Hepatocyte (in vitro differentiated cells): ENCODE measurements around the gene DCC. TPM values are rescaled to one million over a fixed set of nuclear protein-coding genes. Genes with fewer than 3 reads are reported as not detected.
A peak's percentile ranks its signal among the peaks of the same experiment; 100 is the strongest.

Experiments used
- DNase-seq: peaks from one replicate; pipeline ENCODE4 v3.0.0-alpha.2; 2016; ENCODE audit warnings: low spot score
- H2AFZ ChIP-seq: fragments of 200-600 bp; sonication (generic); 2 replicates; pipeline ENCODE4 v1.6.0; 2016; ENCODE audit warnings: antibody characterized with exemption, mild to moderate bottlenecking
- H3K27ac ChIP-seq: fragments of 200-600 bp; sonication (generic); 2 replicates; pipeline ENCODE4 v1.5.1; 2016; ENCODE audit warnings: mild to moderate bottlenecking
- H3K27me3 ChIP-seq: fragments of 200-600 bp; sonication (generic); 2 replicates; pipeline ENCODE4 v1.6.1; 2016
- H3K36me3 ChIP-seq: fragments of 200-600 bp; sonication (generic); replicated peaks from 2 replicates; pipeline ENCODE4 v1.5.1; 2016; ENCODE audit warnings: low read depth; ENCODE audit not compliant: insufficient read depth
- H3K4me1 ChIP-seq: fragments of 200-600 bp; sonication (generic); 2 replicates; pipeline ENCODE4 v1.5.1; 2016; ENCODE audit warnings: mild to moderate bottlenecking, moderate library complexity; ENCODE audit not compliant: insufficient read depth
- H3K4me2 ChIP-seq: fragments of 200-600 bp; sonication (generic); 2 replicates; pipeline ENCODE4 v1.6.0; 2016
- H3K4me3 ChIP-seq: fragments of 200-600 bp; sonication (generic); 2 replicates; pipeline ENCODE4 v1.5.1; 2016; ENCODE audit warnings: mild to moderate bottlenecking
- H3K79me2 ChIP-seq: fragments of 200-600 bp; sonication (generic); 2 replicates; pipeline ENCODE4 v1.6.0; 2017; ENCODE audit warnings: mild to moderate bottlenecking
- H3K9me2 ChIP-seq: fragments of 200-600 bp; sonication (generic); replicated peaks from 2 replicates; pipeline ENCODE4 v1.6.0; 2017; ENCODE audit warnings: mild to moderate bottlenecking; ENCODE audit not compliant: insufficient read depth
- H3K9me3 ChIP-seq: fragments of 200-600 bp; sonication (generic); 2 replicates; pipeline ENCODE4 v1.5.1; 2016; ENCODE audit warnings: low read depth, mild to moderate bottlenecking
- H4K20me1 ChIP-seq: fragments of 200-600 bp; sonication (generic); 2 replicates; pipeline ENCODE4 v1.6.0; 2016; ENCODE audit warnings: mild to moderate bottlenecking; ENCODE audit not compliant: insufficient read depth, poor library complexity, severe bottlenecking
- CTCF ChIP-seq: fragments of 200-600 bp; sonication (generic); IDR thresholded peaks from 2 replicates; pipeline ENCODE4 v1.5.1; 2016; ENCODE audit warnings: antibody characterized with exemption, mild to moderate bottlenecking; ENCODE audit not compliant: poor library complexity
- EZH2 ChIP-seq: fragments of 200-600 bp; sonication (generic); IDR thresholded peaks from 2 replicates; pipeline ENCODE4 v1.6.1; 2016; ENCODE audit warnings: antibody characterized with exemption, mild to moderate bottlenecking, borderline replicate concordance
- EZH2phosphoT487 ChIP-seq: fragments of 200-600 bp; sonication (generic); IDR thresholded peaks from one replicate; pipeline ENCODE4 v1.6.1; 2018; ENCODE audit warnings: antibody characterized with exemption, mild to moderate bottlenecking, low read depth, moderate library complexity; ENCODE audit not compliant: unreplicated experiment, severe bottlenecking
- WGBS: methylation state at CpG from one replicate; pipeline ENCODE4 v1.1.6; 2016; ENCODE audit warnings: low lambda C conversion rate; ENCODE audit errors: missing lambda C conversion rate; 5-methylcytosine and 5-hydroxymethylcytosine counted together
- polyA plus RNA-seq: library from polyadenylated mRNA; unstranded; fragments of >200 nt; fragmentation: Nextera tagmentation; extraction: Ambion mirVana; gene quantifications from 2 replicates; pipeline ENCODE4 v1.2.1, GENCODE V29; 2016
- total RNA-seq: library from RNA; depleted of rRNA; stranded (reverse); fragments of >200 nt; gene quantifications from 2 replicates; pipeline ENCODE4 v1.2.3, GENCODE V29; 2014

The DCC gene
- total and polyA plus RNA-seq, 2 experiments from 2014 or later, result 1.0 to 3.5 TPM

GRCh38 chr18:52394602-52395001 lies 54.6 kb downstream of the DCC start:
- H3K4me2 ChIP-seq, result no peak overlapping the region
- H2AFZ ChIP-seq, result no peak overlapping the region
- H3K9me2 ChIP-seq, result no peaks in the 10 kb centered on the region
- WGBS, result 46% methylated on average over 2 of the region's 2 CpGs
- H3K4me1 ChIP-seq, result no peaks in the 10 kb centered on the region
- no peaks in the 10 kb centered on the region for H3K79me2 ChIP-seq
- no peaks in the 10 kb centered on the region for H3K27me3 ChIP-seq
- TF ChIP-seq CTCF, result no peak
- TF ChIP-seq EZH2phosphoT487, result no peak
- no peak for TF ChIP-seq EZH2
- peak; percentile 8 for DNase-seq
- H3K27ac ChIP-seq, result no peak overlapping the region
- H3K4me3 ChIP-seq, result no peak overlapping the region
- H3K36me3 ChIP-seq, result no peaks in the 10 kb centered on the region
- H4K20me1 ChIP-seq, result no peaks in the 10 kb centered on the region
- H3K9me3 ChIP-seq, result no peaks in the 10 kb centered on the region

GRCh38 chr18:52395146-52395852 lies 55.3 kb downstream of the DCC start:
- Histone ChIP-seq H3K27ac (no peak overlapping the region), H4K20me1 (no peaks in the 10 kb centered on the region), H3K79me2 (no peaks in the 10 kb centered on the region), H3K4me3 (no peak overlapping the region), H2AFZ (no peak overlapping the region), H3K4me2 (no peak overlapping the region), H3K4me1 (no peaks in the 10 kb centered on the region), H3K9me2 (no peaks in the 10 kb centered on the region), H3K9me3 (no peaks in the 10 kb centered on the region), H3K36me3 (no peaks in the 10 kb centered on the region), H3K27me3 (no peaks in the 10 kb centered on the region)
- 57% methylated on average over 5 of the region's 5 CpGs for whole genome bisulfite sequencing
- no peak for DNase-seq
- TF ChIP-seq EZH2, result no peak
- no peak for TF ChIP-seq CTCF
- TF ChIP-seq EZH2phosphoT487, result no peak

DNA sequence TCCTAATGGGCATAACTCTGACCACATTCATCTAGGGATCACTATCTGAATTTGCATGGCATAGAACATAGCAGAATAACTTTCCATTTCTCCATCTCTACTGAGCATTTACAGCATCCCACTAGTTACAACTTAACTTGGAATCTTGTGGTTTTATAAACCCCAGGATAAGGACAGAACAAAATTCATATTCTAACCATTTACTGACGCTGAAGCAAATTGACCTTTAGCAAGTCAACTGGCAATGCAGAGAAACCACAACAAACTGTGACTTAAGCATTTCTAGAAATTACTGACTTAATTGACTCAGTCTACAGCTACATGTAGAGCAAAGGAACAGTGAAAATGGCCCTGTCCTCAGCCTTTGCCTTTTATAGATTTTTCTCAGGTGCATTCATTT lies 61.2 kb downstream of the DCC start:
- WGBS, result 92% methylated on average over 1 of the region's 1 CpG
- H3K9me3 ChIP-seq, result no peaks in the 10 kb centered on the region
- no peaks in the 10 kb centered on the region for H3K36me3 ChIP-seq
- no peak overlapping the region for H3K27ac ChIP-seq
- H2AFZ ChIP-seq, result no peak overlapping the region
- no peak overlapping the region for H3K4me3 ChIP-seq
- H3K27me3 ChIP-seq, result no peaks in the 10 kb centered on the region
- no peak overlapping the region for H3K4me2 ChIP-seq
- no peak for DNase-seq
- no peaks in the 10 kb centered on the region for H3K4me1 ChIP-seq
- no peaks in the 10 kb centered on the region for H3K9me2 ChIP-seq
- no peaks in the 10 kb centered on the region for H4K20me1 ChIP-seq
- no peak for TF ChIP-seq EZH2
- TF ChIP-seq CTCF, result no peak
- no peak for TF ChIP-seq EZH2phosphoT487
- no peaks in the 10 kb centered on the region for H3K79me2 ChIP-seq
